CD4-positive, alpha-beta memory T cell (primary cell): ENCODE results near the gene BTNL9. TPM values are rescaled to one million over a fixed set of nuclear protein-coding genes. Genes with fewer than 3 reads are reported as not detected.

ENCODE experiments used
- CTCF ChIA-PET: fragments of 350-600 bp; sonication (Branson Sonifier 250); formaldehyde crosslinking; loops from one replicate; lab custom pipeline; 2021; ENCODE audit warnings: inconsistent platforms; ENCODE audit not compliant: partially characterized antibody; lab: Charles Lee
- POLR2A ChIA-PET: fragments of 350-600 bp; sonication (Branson Sonifier 250); formaldehyde crosslinking; loops from one replicate; lab custom pipeline; 2021; ENCODE audit not compliant: partially characterized antibody; lab: Charles Lee
- DNase-seq, 5 donors: peaks; one replicate each; pipeline versions ENCODE4 v3.0.0 to v3.0.0-alpha.2; 2020 to 2022; ENCODE audit warnings: mixed read lengths in 1 of 5
- H3K27ac ChIP-seq: one replicate; pipeline ENCODE4 v1.7.0; 2013; ENCODE audit warnings: low read depth, low read length
- H3K27me3 ChIP-seq: 2 replicates; pipeline ENCODE4 v1.7.0; 2013; ENCODE audit warnings: mild to moderate bottlenecking, low read length, moderate library complexity; ENCODE audit not compliant: insufficient read depth
- H3K36me3 ChIP-seq: 2 replicates; pipeline ENCODE4 v1.7.0; 2013; ENCODE audit warnings: mild to moderate bottlenecking, low read length, moderate library complexity; ENCODE audit not compliant: insufficient read depth
- H3K4me1 ChIP-seq: 2 replicates; pipeline ENCODE4 v1.7.0; 2013; ENCODE audit warnings: mild to moderate bottlenecking, low read length, moderate library complexity; ENCODE audit not compliant: insufficient read depth
- H3K4me3 ChIP-seq, 2 donors: one replicate each; pipeline ENCODE4 v1.7.0; 2013; ENCODE audit warnings: low read length in 2 of 2, mild to moderate bottlenecking in 1 of 2
- H3K9me3 ChIP-seq, 2 donors: one replicate each; pipeline ENCODE4 v1.7.0; 2013; ENCODE audit warnings: low read length in 2 of 2, control low read depth in 1 of 2; ENCODE audit not compliant: control insufficient read depth in 1 of 2
- H3K27ac Mint-ChIP-seq, 7 donors: one replicate each; pipeline ENCODE4 v1.8.0; 2020 to 2021; ENCODE audit warnings: mixed read lengths in 7 of 7, mild to moderate bottlenecking in 6 of 7, inconsistent platforms in 3 of 7, moderate library complexity in 3 of 7
- H3K27me3 Mint-ChIP-seq, 2 donors: one replicate each; pipeline ENCODE4 v1.8.0; 2020 to 2021; ENCODE audit warnings: mixed read lengths in 2 of 2
- H3K36me3 Mint-ChIP-seq, 2 donors: one replicate each; pipeline ENCODE4 v1.8.0; 2020 to 2021; ENCODE audit warnings: mixed read lengths in 2 of 2, inconsistent platforms in 1 of 2, mild to moderate bottlenecking in 1 of 2
- H3K4me1 Mint-ChIP-seq, 4 donors: one replicate each; pipeline ENCODE4 v1.8.0; 2020 to 2021; ENCODE audit warnings: mixed read lengths in 4 of 4, mild to moderate bottlenecking in 1 of 4
- H3K4me3 Mint-ChIP-seq, 8 donors: one replicate each; pipeline ENCODE4 v1.8.0; 2020 to 2021; ENCODE audit warnings: mixed read lengths in 8 of 8, mild to moderate bottlenecking in 7 of 8, moderate library complexity in 6 of 8, inconsistent platforms in 3 of 8
- H3K9me3 Mint-ChIP-seq, 8 donors: one replicate each; pipeline ENCODE4 v1.8.0; 2020 to 2021; ENCODE audit warnings: mixed read lengths in 8 of 8, mild to moderate bottlenecking in 5 of 8, inconsistent platforms in 3 of 8, moderate library complexity in 1 of 8
- intact Hi-C: fragments of 100-400 bp; cut with micrococcal nuclease; formaldehyde crosslinking; loops from one replicate; pipeline ENCODE4 v1.15.1; 2023
- polyA plus RNA-seq, 2 donors: library from polyadenylated mRNA; unstranded; fragments of 300-500 nt; fragmentation: Illumina TruSeq; gene quantifications; one replicate each; pipeline ENCODE4 v1.2.3, GENCODE V29; 2021
- total RNA-seq, 2 experiments: library from RNA; stranded (reverse); gene quantifications; one replicate each; pipeline ENCODE4 v1.2.3, GENCODE V29; 2021

BTNL9 gene
- total and polyA plus RNA-seq, 4 experiments from 2014 or later: not detected

DNA sequence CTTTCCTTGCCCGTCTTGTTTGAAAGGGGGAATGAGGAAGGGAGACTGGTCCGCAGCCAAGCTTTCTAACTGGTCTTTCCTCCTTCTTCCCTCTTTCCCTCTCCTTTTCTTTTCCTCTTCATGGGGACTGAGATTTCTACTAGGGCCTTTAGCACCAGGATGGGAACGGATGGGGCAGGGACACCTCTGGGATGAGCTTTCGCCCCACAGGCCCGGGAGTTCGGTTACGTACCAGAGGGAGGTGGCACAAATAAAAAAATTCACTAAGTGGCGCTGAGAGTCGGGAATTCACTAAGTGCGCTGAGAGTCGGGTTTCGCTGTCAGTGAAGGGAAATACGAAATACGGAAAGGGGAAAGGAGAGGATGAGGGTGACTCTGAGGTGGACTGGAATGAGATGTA, 21.6 kb downstream of the BTNL9 start:
- no peaks in the 10 kb centered on the region for H3K36me3 ChIP-seq
- H3K27ac ChIP-seq: no peak overlapping the region
- ChIA-PET CTCF (no interaction called here), POLR2A (no interaction called here)
- no peak overlapping the region for H3K4me3 ChIP-seq
- H3K27me3 ChIP-seq: peaks cover 27% of the 10 kb centered on the region
- H3K4me1 Mint-ChIP-seq: no peaks in the 10 kb centered on the region
- intact Hi-C loops: no loop called here
- no peak overlapping the region for H3K27ac Mint-ChIP-seq
- peaks cover 59 to 66% of the 10 kb centered on the region in 2 donors for H3K27me3 Mint-ChIP-seq
- DNase-seq: no peak
- H3K9me3 Mint-ChIP-seq: peaks cover 0 to 3% (median 0%) of the 10 kb centered on the region in 8 donors
- H3K4me3 Mint-ChIP-seq: no peak overlapping the region
- H3K4me1 ChIP-seq: no peaks in the 10 kb centered on the region
- no peaks in the 10 kb centered on the region for H3K36me3 Mint-ChIP-seq
- H3K9me3 ChIP-seq: no peaks in the 10 kb centered on the region

DNA sequence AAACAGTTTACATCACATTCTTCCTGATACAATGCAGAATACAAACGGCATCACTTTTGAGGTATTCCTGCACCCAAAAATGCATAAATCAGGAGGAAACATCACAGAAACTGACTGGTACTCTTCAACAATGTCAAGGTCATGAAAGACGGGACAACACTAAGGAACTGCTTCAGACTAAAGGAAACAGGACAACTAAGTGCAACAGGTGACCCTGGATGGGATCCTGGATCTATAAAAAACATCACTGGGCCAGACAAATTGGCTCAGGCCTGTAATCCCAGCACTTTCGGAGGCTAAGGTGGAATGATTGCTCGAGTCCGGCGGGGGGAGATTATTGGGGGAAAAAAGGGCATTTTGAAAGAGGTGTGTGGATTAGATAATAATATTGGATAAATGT, 22.6 kb downstream of the BTNL9 start:
- Mint-ChIP-seq H3K27ac (no peak overlapping the region), H3K4me1 (no peaks in the 10 kb centered on the region), H3K4me3 (no peak overlapping the region), H3K36me3 (no peaks in the 10 kb centered on the region), H3K27me3 (peaks cover 56 to 62% of the 10 kb centered on the region in 2 donors), H3K9me3 (peaks cover 0 to 3% (median 0%) of the 10 kb centered on the region in 8 donors)
- Histone ChIP-seq H3K4me3 (no peak overlapping the region), H3K4me1 (no peaks in the 10 kb centered on the region), H3K9me3 (no peaks in the 10 kb centered on the region), H3K27me3 (peaks cover 27% of the 10 kb centered on the region), H3K36me3 (no peaks in the 10 kb centered on the region), H3K27ac (no peak overlapping the region)
- ChIA-PET POLR2A (no interaction called here), CTCF (interaction anchor here (0.6 kb wide), 1 partner anchor 313 kb away, joined by 3 read pairs; no protein-coding TSS in a partner anchor)
- DNase-seq: no peak
- intact Hi-C loops: no loop called here

DNA sequence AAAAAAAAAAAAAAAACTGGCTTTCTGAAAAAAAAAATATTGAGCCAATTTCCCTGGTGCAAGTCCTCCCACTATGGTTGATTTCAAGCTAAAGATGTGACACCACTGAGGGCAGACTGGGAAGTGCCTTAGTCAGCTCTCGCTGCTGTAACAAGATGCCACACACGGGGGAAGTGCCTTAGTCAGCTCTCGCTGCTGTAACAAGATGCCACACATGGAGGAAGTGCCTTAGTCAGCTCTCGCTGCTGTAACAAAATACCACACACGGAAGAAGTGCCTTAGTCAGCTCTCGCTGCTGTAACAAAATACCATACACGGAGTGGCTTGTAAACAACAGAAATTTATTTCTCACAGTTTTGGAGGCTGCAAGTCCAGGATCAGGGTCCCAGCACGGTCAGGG, 23.4 kb downstream of the BTNL9 start:
- no peaks in the 10 kb centered on the region for H3K4me1 ChIP-seq
- no peak overlapping the region for H3K27ac ChIP-seq
- no peak overlapping the region for H3K27ac Mint-ChIP-seq
- intact Hi-C loops: no loop called here
- no peak for DNase-seq
- H3K4me3 Mint-ChIP-seq: no peak overlapping the region
- no peaks in the 10 kb centered on the region for H3K36me3 ChIP-seq
- H3K36me3 Mint-ChIP-seq: no peaks in the 10 kb centered on the region
- peaks cover 56 to 61% of the 10 kb centered on the region in 2 donors for H3K27me3 Mint-ChIP-seq
- H3K9me3 Mint-ChIP-seq: peaks cover 0 to 3% (median 0%) of the 10 kb centered on the region in 8 donors
- no peak overlapping the region for H3K4me3 ChIP-seq
- no peaks in the 10 kb centered on the region for H3K4me1 Mint-ChIP-seq
- POLR2A ChIA-PET: no interaction called here
- peaks cover 24% of the 10 kb centered on the region for H3K27me3 ChIP-seq
- H3K9me3 ChIP-seq: no peaks in the 10 kb centered on the region
- CTCF ChIA-PET: interaction anchor here (0.6 kb wide), 1 partner anchor 314 kb away, joined by 3 read pairs; no protein-coding TSS in a partner anchor

DNA sequence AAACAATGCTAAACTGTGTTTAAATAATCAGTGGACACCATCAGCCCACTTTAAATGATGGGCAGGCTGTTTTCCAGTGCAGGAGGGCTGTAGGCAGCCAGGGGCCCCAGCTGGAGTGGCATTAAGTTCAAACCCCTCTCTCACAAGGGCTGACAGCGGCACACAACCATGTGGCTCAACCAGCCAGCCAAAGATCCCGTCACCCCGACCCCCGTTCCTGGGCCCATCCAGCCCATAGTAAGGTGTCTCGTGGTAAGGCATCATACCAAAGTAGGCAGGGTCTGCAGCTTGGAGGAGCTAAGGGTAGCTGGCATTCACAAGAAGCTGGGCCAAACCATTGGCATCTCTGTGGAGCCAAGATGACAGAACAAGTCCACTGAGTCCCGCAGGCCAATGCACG, 24.9 kb downstream of the BTNL9 start:
- DNase-seq: no peak
- POLR2A ChIA-PET: no interaction called here
- no peaks in the 10 kb centered on the region for H3K4me1 ChIP-seq
- H3K27ac Mint-ChIP-seq: no peak overlapping the region
- no peak overlapping the region for H3K27ac ChIP-seq
- no peak overlapping the region for H3K4me3 Mint-ChIP-seq
- H3K9me3 ChIP-seq: no peaks in the 10 kb centered on the region
- H3K36me3 Mint-ChIP-seq: no peaks in the 10 kb centered on the region
- H3K4me3 ChIP-seq: no peak overlapping the region
- peaks cover 0 to 3% (median 0%) of the 10 kb centered on the region in 8 donors for H3K9me3 Mint-ChIP-seq
- H3K27me3 Mint-ChIP-seq: peaks cover 55 to 66% of the 10 kb centered on the region in 2 donors
- CTCF ChIA-PET: no interaction called here
- intact Hi-C loops: no loop called here
- no peaks in the 10 kb centered on the region for H3K36me3 ChIP-seq
- H3K27me3 ChIP-seq: peaks cover 20% of the 10 kb centered on the region
- peaks cover 0 to 1% (median under 1%) of the 10 kb centered on the region in 4 donors for H3K4me1 Mint-ChIP-seq

DNA sequence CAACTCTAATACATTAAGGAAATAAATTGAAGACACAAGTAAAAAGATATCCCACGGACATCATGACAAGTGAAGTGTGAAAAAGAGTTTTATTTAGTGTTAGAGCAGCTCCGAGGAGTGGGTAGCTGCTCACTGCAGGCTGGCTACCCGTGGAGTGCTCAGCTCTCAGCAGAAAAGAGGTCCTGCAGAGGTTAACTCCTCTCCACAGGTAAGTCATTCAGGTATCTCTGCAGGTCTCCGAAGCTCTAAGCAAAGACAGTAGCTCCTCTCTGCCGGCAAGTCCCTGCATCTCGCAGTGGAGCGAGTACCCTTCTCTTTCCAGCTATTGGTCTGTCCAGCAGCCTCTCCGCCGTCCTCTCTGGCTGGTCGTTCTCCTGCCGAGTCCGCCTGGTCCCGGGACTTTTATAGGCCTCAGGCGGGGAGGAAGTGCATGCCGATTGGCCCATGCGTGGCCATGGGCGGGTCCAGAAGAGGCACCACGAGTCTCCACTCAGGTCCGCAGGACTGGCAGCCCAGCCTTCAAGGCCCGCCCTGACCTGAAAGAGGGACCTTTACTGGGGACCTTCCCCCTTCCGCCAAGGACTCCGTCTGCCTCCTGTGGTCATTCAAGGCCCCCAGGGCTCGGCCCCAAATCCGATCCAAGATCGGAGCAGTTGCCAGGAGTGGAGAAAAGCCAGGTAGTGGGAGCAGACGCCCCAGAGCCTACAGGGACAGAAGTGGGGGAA, 29.9 kb downstream of the BTNL9 start:
- peaks cover 38 to 41% of the 10 kb centered on the region in 2 donors for H3K27me3 Mint-ChIP-seq
- CTCF ChIA-PET: no interaction called here

DNA sequence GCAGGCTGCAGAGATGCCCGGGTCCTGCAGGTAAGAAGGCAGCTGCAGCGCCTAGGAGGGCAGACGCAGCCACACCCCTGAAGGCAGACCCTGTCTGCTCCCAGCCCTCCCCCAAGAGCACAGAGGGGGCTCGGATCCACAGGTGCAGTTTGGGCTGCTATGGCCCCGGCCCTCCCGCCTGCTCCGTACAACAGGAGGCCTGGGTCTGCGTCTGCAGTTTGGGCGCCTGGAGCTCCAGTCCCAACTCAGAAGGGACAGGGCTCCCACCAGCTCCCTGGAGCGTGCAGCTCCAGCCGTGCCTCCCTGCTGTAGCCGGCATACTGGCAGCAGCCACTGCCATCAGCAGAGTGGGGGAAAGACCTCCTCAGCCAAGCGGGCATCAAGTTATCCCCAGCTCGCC, 30.5 kb downstream of the BTNL9 start:
- Histone ChIP-seq H3K36me3 (no peaks in the 10 kb centered on the region), H3K4me3 (no peak overlapping the region), H3K9me3 (no peaks in the 10 kb centered on the region), H3K4me1 (no peaks in the 10 kb centered on the region), H3K27me3 (peaks cover 4% of the 10 kb centered on the region), H3K27ac (no peak overlapping the region)
- Mint-ChIP-seq H3K36me3 (no peaks in the 10 kb centered on the region), H3K4me1 (peaks cover 0 to 1% (median under 1%) of the 10 kb centered on the region in 4 donors), H3K9me3 (peaks cover 0 to 4% (median under 1%) of the 10 kb centered on the region in 8 donors), H3K27me3 (peaks cover 38 to 41% of the 10 kb centered on the region in 2 donors), H3K4me3 (no peak overlapping the region), H3K27ac (no peak overlapping the region)
- ChIA-PET POLR2A (no interaction called here), CTCF (no interaction called here)
- no peak for DNase-seq
- intact Hi-C loops: no loop called here

More for the DNA sequence above, 29.9 kb downstream of the BTNL9 start:
- Mint-ChIP-seq H3K4me3 (peak overlapping the region in 2 of 8 donors; percentile 3 to 29), H3K27ac (no peak overlapping the region), H3K9me3 (peaks cover 0 to 4% (median 0%) of the 10 kb centered on the region in 8 donors), H3K36me3 (no peaks in the 10 kb centered on the region), H3K4me1 (peaks cover 0 to 1% (median under 1%) of the 10 kb centered on the region in 4 donors)
- no peak for DNase-seq
- H3K27ac ChIP-seq: no peak overlapping the region
- H3K9me3 ChIP-seq: no peaks in the 10 kb centered on the region
- intact Hi-C loops: no loop called here
- peaks cover 9% of the 10 kb centered on the region for H3K27me3 ChIP-seq
- POLR2A ChIA-PET: no interaction called here
- no peaks in the 10 kb centered on the region for H3K4me1 ChIP-seq
- no peak overlapping the region for H3K4me3 ChIP-seq
- no peaks in the 10 kb centered on the region for H3K36me3 ChIP-seq

DNA sequence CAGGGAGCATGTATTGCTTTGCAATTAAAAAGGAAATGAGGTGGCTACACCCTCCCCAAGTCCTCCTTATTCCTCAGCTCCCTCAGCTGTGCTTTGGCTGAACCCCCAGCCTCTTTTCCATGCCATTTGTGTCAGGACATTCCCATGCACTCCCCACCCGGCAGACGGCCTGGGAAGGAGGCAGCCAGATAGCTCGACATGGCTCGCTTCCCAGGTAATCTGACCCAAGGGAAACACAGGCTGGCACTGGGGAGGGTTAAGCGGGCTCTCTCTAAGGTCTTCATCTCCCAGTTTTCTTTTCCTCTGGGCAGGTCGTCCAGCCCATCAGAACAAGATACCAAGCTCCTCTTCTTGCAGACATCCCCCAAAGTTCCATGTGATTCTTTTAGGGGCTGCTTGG, 31.2 kb downstream of the BTNL9 start:
- Mint-ChIP-seq H3K9me3 (peaks cover 0 to 10% (median 2%) of the 10 kb centered on the region in 8 donors), H3K36me3 (no peaks in the 10 kb centered on the region), H3K4me3 (no peak overlapping the region), H3K27me3 (peaks cover 34 to 36% of the 10 kb centered on the region in 2 donors), H3K4me1 (peaks cover 0 to 1% (median under 1%) of the 10 kb centered on the region in 4 donors), H3K27ac (no peak overlapping the region)
- H3K27me3 ChIP-seq: peaks cover 1% of the 10 kb centered on the region
- H3K27ac ChIP-seq: no peak overlapping the region
- no peaks in the 10 kb centered on the region for H3K9me3 ChIP-seq
- ChIA-PET CTCF (no interaction called here), POLR2A (no interaction called here)
- H3K4me1 ChIP-seq: no peaks in the 10 kb centered on the region
- H3K4me3 ChIP-seq: no peak overlapping the region
- intact Hi-C loops: no loop called here
- no peaks in the 10 kb centered on the region for H3K36me3 ChIP-seq
- no peak for DNase-seq
